NCI-H82 treated with DMSO at 0.1 percent for 48 hours (cell line): ENCODE results near the gene BCAN.

ENCODE experiments used
- DNase-seq: peaks from one replicate; lab custom pipeline; 2025; ENCODE audit not compliant: unreplicated experiment; lab: John Stamatoyannopoulos, UW

The BCAN gene

DNA sequence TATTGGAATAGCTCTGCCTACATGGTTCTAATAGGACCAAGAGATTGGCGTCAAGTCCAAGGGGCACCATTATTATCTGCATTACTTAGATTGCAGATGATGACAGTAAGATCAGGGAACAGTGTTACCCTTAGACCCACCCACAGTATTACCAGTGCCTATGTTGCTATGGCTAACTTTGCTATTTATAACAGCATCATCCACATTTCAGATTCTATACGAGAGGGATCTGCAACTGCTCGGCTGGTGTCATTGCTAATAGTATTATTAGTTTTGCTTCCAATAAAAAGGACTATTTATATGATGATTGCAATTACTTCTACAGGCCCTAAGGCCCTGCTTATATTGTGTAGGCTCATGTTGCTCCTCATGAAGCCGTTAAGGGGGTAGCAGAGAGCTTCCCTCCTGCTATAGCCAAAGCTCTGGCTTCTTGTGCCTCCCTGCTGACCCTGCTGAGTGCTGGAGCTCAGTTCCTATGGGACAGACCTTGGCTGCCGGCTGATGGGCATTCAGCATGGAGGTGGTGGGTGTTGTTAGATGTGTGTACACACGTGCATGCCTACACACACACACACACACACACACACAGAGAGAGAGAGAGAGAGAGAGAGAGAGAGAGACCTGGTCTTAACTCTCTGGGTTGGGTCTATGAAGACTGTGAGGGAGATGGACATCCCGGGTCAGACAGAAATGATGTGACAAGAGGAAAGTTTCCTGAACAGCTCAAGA, 1.3 kb downstream of the BCAN start:
- DNase-seq = no peak

DNA sequence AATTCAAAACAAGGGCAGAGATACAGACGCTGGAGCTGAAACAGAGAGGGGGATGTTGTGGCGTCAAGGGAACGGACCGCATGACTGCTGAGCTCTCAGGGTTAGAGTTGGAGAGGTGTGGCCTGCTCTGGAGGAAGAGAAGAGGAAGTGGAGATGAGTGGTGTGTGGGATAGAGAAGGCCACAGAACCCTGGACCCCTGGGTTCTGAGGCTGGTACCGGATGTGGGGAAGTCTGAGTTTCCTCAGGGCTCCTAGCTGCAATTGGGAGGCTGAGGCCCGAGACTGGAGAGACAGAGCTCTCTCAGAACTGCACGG, 1.8 kb downstream of the BCAN start:
- DNase-seq = no peak

DNA sequence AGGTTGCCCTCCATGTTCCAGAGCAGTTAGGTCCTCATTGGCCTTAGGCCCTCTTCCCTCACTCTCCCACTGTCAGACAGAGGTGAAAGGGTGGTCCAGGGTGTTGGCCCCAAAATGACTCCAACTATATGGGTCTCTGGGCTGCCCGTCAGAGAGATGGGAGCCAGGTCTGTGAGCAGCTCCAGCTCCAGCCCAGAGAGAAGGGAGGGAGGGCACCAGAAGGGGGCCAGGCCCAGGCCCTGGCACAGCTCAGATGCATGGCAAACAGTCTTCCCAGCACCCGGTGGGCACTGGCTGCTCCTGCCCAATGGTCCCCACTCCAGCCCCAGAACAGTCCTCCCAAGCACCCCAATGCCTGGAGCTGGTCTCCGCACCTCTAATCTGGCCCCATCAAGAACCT, 2.2 kb downstream of the BCAN start:
- DNase-seq = no peak

DNA sequence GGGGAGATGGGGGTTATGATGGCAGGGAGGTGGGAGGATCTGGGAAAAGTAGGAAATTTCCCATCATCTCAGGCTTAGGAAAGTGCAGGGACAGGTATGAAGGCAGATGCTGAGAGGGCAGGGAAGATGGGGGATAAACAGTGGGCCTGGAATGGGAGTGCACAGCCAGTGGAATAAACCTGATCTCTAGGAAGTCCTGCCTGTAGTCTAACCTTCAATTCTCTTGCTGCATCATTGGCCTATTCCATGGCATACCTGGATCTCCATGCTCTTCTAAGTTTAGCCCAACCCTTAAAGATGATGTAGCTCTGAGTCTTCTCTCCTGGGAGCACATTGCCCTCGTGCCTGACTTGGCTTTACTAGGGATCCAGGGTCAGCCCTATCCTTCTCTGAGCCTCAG, 2.7 kb downstream of the BCAN start:
- no peak for DNase-seq

DNA sequence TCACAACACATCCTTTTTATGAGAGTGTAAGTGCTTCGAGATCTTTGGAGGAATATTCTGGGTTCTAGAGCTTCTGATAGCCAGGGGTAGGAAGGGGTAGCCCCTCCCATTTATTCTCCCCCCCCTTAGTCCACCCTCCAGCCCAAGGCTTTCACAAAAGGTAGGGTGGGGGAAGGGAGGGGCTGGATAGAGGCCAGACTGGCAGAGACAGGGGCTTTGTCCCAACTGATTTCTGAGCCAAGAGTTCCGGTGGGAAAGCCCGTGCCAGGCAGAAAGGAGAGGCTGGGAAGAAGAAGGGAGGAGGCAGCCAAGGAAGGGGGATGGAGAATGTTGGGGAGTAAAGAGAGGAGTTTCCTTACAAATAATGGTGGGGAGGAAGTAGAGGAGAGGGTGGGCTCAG, 3.1 kb downstream of the BCAN start:
- no peak for DNase-seq

DNA sequence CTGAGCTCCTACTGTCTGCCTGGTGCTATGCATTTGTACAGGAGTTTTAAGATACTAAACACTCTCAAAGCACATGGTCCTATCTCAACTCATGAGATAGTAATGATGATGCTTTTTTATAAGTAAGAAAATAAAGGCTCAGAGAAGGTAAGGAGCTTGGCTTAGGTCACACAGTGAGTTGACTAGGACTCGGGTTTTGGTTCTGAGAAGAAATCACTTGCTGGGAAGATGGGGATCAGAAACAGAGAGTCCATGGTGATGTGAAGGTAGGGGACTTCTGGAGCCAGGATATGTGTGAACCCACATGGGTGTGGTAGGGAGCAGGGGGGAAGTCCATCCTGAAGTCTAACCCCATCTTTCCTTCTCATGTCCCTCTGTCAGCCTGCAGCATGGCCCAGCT, 3.7 kb downstream of the BCAN start:
- no peak for DNase-seq

DNA sequence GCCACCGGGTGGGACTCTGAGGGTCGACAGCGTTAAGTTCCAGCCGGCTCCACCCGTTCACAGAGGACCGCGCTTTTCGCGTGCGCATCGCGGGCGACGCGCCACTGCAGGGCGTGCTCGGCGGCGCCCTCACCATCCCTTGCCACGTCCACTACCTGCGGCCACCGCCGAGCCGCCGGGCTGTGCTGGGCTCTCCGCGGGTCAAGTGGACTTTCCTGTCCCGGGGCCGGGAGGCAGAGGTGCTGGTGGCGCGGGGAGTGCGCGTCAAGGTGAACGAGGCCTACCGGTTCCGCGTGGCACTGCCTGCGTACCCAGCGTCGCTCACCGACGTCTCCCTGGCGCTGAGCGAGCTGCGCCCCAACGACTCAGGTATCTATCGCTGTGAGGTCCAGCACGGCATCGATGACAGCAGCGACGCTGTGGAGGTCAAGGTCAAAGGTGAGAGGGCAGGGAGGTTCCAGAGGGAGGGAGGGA, 4.9 kb downstream of the BCAN start:
- no peak for DNase-seq

DNA sequence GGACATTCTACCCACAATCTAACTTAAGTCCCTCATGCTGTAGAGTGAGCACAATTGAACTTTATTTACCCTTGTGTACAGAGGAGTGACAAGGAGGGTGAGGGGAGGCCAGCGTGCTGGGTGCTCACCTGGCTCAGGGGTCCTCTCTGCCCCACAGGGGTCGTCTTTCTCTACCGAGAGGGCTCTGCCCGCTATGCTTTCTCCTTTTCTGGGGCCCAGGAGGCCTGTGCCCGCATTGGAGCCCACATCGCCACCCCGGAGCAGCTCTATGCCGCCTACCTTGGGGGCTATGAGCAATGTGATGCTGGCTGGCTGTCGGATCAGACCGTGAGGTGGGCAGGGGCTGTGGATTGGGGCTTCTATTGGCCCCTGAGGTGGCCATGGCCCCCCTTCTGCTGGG, 5.4 kb downstream of the BCAN start:
- no peak for DNase-seq

DNA sequence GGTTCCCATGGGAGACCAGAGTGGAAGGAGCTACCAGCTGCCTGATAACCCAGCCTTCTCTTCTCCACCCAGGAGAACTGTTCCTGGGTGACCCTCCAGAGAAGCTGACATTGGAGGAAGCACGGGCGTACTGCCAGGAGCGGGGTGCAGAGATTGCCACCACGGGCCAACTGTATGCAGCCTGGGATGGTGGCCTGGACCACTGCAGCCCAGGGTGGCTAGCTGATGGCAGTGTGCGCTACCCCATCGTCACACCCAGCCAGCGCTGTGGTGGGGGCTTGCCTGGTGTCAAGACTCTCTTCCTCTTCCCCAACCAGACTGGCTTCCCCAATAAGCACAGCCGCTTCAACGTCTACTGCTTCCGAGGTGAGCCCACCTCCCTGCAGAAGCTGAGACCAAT, 6.6 kb downstream of the BCAN start:
- DNase-seq = no peak

DNA sequence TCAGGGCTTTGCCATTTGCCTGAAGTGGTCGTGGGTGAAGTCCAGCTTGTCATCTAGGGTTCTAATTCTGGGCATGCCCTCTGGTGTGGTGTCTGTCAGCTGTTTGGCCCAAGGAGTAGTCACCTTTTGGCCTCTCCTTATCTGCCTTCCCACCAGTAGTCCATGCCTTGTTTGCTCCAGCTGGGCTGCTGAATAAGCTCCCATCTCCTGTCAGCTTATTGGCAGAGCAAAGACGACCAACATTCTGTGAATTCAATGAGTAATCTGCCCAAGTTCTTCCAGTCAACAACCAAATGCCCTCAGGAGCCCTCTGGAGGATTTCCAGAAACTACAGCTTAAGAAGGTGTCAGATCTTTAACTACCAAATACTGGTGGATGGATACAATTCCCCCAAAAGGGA, 7.0 kb downstream of the BCAN start:
- no peak for DNase-seq

DNA sequence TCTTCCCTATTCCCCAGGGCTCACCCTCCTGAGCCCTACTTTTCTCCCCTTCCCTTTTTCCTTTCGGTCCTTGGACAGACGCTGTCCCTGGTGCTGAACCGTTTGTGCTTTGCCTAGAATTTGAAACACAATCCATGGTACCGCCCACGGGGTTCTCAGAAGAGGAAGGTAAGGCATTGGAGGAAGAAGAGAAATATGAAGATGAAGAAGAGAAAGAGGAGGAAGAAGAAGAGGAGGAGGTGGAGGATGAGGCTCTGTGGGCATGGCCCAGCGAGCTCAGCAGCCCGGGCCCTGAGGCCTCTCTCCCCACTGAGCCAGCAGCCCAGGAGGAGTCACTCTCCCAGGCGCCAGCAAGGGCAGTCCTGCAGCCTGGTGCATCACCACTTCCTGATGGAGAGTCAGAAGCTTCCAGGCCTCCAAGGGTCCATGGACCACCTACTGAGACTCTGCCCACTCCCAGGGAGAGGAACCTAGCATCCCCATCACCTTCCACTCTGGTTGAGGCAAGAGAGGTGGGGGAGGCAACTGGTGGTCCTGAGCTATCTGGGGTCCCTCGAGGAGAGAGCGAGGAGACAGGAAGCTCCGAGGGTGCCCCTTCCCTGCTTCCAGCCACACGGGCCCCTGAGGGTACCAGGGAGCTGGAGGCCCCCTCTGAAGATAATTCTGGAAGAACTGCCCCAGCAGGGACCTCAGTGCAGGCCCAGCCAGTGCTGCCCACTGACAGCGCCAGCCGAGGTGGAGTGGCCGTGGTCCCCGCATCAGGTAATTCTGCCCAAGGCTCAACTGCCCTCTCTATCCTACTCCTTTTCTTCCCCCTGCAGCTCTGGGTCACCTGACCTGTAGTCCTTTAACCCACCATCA, 10.4 kb downstream of the BCAN start:
- no peak for DNase-seq

DNA sequence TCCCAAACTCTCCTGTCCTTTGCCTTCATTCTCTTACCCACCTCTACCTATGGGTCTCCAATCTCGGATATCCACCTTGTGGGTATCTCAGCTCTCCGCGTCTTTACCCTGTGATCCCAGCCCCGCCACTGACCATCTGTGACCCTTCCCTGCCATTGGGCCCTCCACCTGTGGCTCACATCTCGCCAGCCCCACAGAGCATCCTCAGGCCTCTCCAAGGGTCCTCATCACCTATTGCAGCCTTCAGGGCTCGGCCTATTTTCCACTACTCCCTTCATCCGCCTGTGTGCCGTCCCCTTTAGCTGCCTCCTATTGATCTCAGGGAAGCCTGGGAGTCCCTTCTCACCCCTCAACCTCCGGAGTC, 11.1 kb downstream of the BCAN start:
- no peak for DNase-seq

DNA sequence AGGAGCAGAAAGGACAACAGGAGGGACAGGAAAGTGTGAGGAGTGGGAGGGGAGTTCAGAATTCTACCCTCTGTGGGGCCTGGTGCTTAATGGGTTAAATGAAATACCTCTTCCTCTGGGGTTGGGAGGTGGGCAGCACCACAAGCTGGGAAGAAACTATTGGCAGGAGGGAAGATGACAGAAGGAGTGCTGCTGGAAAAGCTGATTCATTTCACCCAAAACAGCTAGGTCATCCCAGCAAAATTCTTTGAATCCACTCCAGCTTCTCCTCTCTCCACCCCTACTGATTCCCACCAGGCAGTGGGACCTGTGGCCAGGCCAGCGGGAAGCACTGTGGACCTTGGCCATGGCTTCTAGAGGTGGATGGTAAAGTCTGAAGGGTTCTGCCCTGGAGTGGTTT, 12.8 kb downstream of the BCAN start:
- DNase-seq = no peak

DNA sequence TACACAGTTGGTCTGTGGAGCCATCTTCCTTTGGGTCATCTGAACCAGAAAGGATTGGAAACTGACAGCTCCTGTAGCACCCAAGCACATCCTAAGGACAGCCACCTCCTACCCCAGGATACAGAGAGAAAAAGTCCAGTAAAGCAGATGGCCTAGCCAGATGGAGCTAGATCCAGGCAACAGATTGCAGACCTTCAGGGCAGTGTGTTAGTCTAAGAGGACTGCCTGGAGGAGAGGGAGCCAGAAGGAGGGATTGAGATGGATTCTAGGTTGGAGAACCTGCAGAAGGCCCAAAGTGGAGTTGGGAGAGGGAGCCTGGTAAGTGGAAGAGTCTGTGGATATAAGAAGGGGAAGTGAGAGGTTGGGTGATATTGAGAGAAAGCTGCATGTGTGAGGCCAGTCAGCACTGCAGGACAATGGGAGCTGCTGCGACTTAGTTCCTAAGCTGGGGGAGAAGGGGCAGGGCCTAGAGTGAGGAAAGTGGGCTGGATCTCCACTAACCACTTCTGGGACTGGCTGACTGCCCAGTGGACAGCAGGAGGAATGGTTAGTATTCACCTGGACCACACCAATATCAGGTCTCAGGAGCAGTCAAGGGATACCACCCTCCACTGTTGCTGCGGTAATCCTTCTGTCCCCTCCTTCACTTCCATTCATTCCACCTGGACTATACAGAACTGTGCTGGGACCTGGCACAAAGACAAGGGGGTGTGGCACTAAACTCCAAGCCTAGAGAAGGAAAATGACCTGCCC, 13.4 kb downstream of the BCAN start:
- DNase-seq = peak; percentile 67

DNA sequence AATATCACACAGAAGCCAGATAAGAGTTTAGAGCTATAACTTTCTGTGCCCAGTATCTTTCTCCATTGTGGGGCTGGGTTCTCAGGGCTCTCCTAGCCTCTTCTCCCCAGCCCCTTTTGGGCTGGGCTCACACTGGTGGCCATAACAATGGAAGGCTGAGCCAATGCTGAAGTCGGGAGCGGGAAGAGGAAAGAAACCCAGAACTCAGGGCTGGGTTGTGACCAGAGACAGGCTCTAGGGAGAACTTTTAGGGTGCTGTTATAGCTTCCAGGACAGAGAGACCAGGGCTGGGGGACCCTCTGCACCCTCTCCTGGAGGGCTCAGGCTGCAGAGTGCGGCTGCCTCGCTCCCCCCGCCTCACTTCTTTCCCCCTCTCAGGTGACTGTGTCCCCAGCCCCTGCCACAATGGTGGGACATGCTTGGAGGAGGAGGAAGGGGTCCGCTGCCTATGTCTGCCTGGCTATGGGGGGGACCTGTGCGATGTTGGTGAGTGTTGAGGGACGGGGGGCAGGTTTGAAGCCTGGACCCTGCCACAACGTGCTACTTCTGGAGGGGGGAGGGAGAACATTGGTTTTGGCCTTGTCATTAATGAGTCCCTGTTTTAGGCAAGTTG, 14.1 kb downstream of the BCAN start:
- no peak for DNase-seq

DNA sequence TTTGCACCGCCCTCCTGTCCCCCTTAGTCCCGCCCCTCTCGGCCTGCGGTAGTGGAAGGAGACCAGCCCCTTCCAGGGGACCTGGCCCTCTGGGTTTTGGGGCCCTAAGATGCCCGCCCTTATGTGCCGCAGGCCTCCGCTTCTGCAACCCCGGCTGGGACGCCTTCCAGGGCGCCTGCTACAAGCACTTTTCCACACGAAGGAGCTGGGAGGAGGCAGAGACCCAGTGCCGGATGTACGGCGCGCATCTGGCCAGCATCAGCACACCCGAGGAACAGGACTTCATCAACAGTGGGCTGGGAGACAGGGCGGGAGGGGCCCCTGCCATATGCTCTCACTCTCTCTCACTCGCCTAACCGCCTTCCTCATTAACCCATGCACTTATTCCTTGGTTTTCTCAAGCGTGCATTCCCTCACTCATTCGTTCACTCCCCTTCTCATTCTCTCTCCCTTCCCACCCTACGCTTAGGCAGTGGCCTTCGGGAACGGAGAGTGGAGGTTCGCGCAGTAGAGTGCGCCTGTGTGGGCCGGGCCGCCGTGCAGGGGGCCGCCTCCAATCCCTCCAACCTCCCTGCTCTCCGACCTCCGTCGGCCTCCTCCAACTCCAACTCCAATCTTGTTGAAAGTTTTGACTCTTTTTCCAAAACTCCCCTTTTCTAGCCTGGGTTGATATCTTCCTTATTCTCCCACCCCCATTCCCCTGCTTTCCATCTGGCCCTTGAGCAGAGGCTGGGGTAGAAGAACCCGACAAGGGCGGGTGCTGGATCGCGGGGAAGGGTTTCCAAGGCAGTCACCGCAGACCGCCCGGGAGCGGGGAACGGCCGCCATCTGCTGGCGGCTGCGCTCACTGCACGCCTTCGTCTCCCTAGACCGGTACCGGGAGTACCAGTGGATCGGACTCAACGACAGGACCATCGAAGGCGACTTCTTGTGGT, 15.2 kb downstream of the BCAN start:
- peak; percentile 58 for DNase-seq

DNA sequence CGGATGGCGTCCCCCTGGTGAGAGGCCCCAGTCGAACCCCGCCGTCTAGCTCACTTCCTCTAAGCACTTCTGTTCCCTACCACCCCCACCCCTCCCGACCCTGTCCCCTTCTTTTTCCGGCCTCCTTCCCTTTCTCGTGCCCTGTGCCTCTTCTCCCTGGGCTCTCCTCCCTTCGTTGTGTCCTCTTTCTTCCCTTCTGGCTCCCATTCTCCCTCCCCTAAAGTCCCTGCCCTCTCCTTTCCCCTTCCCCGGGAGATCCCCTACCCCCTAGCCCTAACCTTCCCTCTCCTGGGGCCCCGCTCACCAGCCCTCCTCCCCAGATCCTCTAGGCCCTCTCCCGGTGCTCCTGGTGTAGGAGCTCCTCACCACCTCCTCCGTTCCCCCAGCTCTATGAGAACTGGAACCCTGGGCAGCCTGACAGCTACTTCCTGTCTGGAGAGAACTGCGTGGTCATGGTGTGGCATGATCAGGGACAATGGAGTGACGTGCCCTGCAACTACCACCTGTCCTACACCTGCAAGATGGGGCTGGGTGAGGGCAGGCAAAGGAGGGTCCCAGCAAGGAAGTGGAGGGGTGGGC, 15.9 kb downstream of the BCAN start:
- DNase-seq = no peak

DNA sequence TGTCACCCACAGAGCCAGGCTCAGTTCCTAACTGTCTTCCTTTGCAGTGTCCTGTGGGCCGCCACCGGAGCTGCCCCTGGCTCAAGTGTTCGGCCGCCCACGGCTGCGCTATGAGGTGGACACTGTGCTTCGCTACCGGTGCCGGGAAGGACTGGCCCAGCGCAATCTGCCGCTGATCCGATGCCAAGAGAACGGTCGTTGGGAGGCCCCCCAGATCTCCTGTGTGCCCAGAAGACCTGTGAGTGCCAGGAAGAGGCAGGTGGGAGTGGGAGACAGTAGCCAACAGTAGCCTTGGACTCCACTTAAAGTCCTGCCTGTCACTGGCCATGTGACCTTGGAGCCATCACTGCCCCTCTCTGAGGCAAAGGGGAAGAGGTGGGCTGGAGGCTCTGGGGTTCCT, 16.6 kb downstream of the BCAN start:
- DNase-seq = no peak

DNA sequence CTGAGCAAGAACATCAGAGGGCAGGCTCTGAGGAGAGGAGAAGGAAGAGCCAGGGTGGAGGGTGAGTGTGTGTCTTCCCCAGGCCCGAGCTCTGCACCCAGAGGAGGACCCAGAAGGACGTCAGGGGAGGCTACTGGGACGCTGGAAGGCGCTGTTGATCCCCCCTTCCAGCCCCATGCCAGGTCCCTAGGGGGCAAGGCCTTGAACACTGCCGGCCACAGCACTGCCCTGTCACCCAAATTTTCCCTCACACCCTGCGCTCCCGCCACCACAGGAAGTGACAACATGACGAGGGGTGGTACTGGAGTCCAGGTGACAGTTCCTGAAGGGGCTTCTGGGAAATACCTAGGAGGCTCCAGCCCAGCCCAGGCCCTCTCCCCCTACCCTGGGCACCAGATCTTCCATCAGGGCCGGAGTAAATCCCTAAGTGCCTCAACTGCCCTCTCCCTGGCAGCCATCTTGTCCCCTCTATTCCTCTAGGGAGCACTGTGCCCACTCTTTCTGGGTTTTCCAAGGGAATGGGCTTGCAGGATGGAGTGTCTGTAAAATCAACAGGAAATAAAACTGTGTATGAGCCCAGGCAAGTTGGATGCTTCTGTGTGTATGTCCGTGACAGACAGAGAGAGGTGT, 17.1 kb downstream of the BCAN start:
- no peak for DNase-seq

DNA sequence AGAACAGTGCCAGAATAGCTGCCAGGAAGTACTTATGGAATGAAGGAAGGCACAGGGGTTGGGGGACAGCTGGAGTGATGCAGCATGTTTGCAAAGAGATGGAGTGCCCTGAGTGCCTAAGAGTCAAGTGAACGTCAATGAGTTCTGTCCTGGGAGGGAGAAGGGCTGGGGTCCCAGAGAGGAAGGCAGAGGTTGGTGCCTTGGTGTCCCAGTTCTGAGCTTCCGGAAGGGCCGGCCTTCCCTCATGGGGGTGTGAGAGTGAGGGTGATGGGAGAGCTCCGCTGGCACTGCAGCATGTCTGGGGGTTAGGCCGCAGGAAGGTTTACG, 17.7 kb downstream of the BCAN start:
- DNase-seq = no peak
